ENCODE results near the gene EFEMP2.

The EFEMP2 gene

GRCh38 chr11:65872586-65873317 lies at the start of gene EFEMP2:
TSS of gene EFEMP2 (minus strand) at chr11:65872800. CDS start at chr11:65872354, 446 bp downstream.
- H3K36me3 Mint-ChIP-seq (ENCODE audit: low read depth): no peaks in the 10 kb centered on the region
- H3K9me3 Mint-ChIP-seq: no peaks in the 10 kb centered on the region
- peak within 1 kb of the TSS; percentile 86 for H3K27ac Mint-ChIP-seq
- no peaks in the 10 kb centered on the region for H3K27me3 Mint-ChIP-seq
- peaks cover 39% of the 10 kb centered on the region for H3K4me1 Mint-ChIP-seq
- ATAC-seq: no peak
- H3K4me3 Mint-ChIP-seq: peak within 1 kb of the TSS; percentile 87
- no peak for DNase-seq

GRCh38 chr11:65921876-65922275 lies 49.3 kb upstream of the EFEMP2 start:
- peaks cover 27% of the 10 kb centered on the region for H3K4me1 Mint-ChIP-seq
- H3K36me3 Mint-ChIP-seq (ENCODE audit: low read depth): peaks cover 8% of the 10 kb centered on the region
- ATAC-seq: no peak
- no peak overlapping the region for H3K27ac Mint-ChIP-seq
- DNase-seq: no peak
- no peak overlapping the region for H3K4me3 Mint-ChIP-seq
- no peaks in the 10 kb centered on the region for H3K27me3 Mint-ChIP-seq
- no peaks in the 10 kb centered on the region for H3K9me3 Mint-ChIP-seq

GRCh38 chr11:65921033-65921555 lies 48.5 kb upstream of the EFEMP2 start:
- H3K4me1 Mint-ChIP-seq: peaks cover 35% of the 10 kb centered on the region
- peak overlapping the region; percentile 90 for H3K4me3 Mint-ChIP-seq
- DNase-seq (no peak), ATAC-seq (no peak)
- no peaks in the 10 kb centered on the region for H3K9me3 Mint-ChIP-seq
- no peaks in the 10 kb centered on the region for H3K27me3 Mint-ChIP-seq
- no peak overlapping the region for H3K27ac Mint-ChIP-seq
- H3K36me3 Mint-ChIP-seq (ENCODE audit: low read depth): peaks cover 8% of the 10 kb centered on the region

GRCh38 chr11:65920372-65920802 lies 47.8 kb upstream of the EFEMP2 start:
- Mint-ChIP-seq H3K36me3 (ENCODE audit: low read depth) (peaks cover 8% of the 10 kb centered on the region), H3K27me3 (no peaks in the 10 kb centered on the region), H3K9me3 (no peaks in the 10 kb centered on the region), H3K27ac (peak overlapping the region; percentile 87), H3K4me1 (peaks cover 39% of the 10 kb centered on the region), H3K4me3 (peak overlapping the region; percentile 90)
- DNase-seq (no peak), ATAC-seq (no peak)

DNA sequence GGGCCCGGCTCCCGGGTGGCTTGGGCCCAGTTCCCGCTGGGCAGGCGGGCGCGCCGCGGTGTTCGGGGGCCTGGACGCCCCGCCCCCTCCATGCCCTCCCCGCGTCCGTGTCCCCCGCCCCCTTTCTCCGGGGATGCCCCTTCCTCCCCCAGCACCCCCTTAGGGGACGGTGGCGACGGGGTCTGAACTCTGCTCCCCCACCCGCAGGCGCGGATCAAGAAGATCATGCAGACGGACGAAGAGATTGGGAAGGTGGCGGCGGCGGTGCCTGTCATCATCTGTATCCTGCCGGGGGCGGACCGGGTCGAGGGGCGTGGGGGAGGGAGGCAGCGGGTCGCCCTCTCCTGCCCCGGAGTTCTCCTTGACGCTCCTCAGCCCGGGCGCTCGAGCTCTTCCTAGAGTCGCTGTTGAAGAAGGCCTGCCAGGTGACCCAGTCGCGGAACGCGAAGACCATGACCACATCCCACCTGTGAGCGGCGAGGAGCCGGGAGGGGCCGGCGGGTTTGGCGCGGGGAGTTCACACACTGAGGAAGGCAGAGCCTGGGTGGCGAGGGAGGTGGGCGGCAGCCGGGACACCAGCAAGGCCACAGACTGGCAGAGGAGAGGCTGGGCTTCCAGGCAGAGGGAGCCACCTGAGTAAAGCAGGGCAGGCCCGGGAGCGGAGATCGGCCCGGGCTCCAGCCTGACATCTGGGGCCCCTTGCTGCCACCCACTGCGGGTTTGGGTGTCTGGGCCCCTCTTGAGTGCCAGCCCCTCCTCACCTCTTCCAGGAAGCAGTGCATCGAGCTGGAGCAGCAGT lies 47.2 kb upstream of the EFEMP2 start:
- ATAC-seq: peak; percentile 44
- Mint-ChIP-seq H3K27ac (peak overlapping the region; percentile 87), H3K4me1 (peaks cover 45% of the 10 kb centered on the region), H3K36me3 (ENCODE audit: low read depth) (peaks cover 8% of the 10 kb centered on the region), H3K27me3 (no peaks in the 10 kb centered on the region), H3K9me3 (no peaks in the 10 kb centered on the region), H3K4me3 (peak overlapping the region; percentile 90)
- peak; percentile 53 for DNase-seq

GRCh38 chr11:65919141-65919572 lies 46.6 kb upstream of the EFEMP2 start, which contains the start of gene DRAP1:
TSS of gene DRAP1 (plus strand) at chr11:65919426. CDS start at chr11:65919502, 76 bp downstream.
- H3K4me3 Mint-ChIP-seq: peak within 1 kb of the TSS; percentile 90
- no peaks in the 10 kb centered on the region for H3K9me3 Mint-ChIP-seq
- ATAC-seq (peak; percentile 92), DNase-seq (peak; percentile 99)
- peak within 1 kb of the TSS; percentile 87 for H3K27ac Mint-ChIP-seq
- peaks cover 8% of the 10 kb centered on the region for H3K36me3 Mint-ChIP-seq (ENCODE audit: low read depth)
- H3K27me3 Mint-ChIP-seq: no peaks in the 10 kb centered on the region
- H3K4me1 Mint-ChIP-seq: peaks cover 49% of the 10 kb centered on the region

DNA sequence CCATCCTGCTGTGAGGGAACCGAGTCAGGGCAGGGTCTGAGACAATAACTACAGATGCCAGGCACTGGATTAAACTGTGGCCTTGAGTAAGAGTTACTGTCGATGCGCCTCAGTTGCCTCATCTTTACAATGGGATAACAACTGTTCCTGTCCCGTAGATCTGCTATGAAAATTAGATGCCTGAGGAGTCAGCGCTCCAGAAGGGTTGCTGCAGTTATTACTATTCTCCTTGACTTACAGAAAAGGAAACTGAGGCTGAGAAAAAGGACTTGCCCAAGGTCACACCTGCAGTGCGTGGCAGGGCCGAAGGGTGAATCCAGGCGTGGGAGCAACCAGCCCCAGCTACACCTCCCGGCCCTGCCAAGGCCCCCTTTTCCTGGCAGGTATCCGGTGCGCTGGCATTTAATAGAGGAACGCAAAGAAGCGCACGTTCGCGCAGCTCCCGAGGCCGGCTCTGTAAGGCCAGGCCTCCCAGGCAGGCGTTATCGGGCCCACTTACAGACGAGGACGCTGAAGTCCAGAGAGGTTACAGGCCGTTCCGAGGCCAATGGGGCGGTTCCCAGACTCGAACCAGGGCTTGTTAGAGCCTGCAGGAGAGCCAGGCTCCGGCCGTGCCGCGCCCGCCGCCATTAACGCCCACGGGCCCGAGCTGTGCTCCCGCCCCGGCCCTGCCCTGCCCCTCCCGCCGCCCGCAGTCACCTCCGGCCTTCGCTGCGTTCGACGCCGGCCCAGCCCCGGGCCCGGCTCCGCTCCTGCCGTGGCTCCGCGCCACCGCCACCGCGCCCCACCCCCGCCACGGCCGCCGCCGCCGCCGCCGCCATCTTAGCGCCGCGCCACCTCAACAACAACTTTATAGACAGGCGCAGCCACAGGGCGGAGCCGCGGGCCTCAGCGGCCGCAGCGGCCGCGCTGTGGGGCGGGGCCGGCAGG lies 45.9 kb upstream of the EFEMP2 start, which contains the start of gene C11orf68:
Gene C11orf68, minus strand, starts transcription at position 852 of the 930 bp plus-strand sequence. Its CDS starts 31 bp downstream, at position 821.
- H3K9me3 Mint-ChIP-seq: no peaks in the 10 kb centered on the region
- ATAC-seq: peak; percentile 59
- H3K27ac Mint-ChIP-seq: peak within 1 kb of the TSS; percentile 87
- DNase-seq: no peak
- H3K4me3 Mint-ChIP-seq: peak within 1 kb of the TSS; percentile 90
- peaks cover 8% of the 10 kb centered on the region for H3K36me3 Mint-ChIP-seq (ENCODE audit: low read depth)
- H3K4me1 Mint-ChIP-seq: peaks cover 49% of the 10 kb centered on the region
- no peaks in the 10 kb centered on the region for H3K27me3 Mint-ChIP-seq

GRCh38 chr11:65917434-65918210 lies 45.0 kb upstream of the EFEMP2 start:
- peaks cover 50% of the 10 kb centered on the region for H3K4me1 Mint-ChIP-seq
- H3K9me3 Mint-ChIP-seq: no peaks in the 10 kb centered on the region
- DNase-seq (no peak), ATAC-seq (no peak)
- H3K36me3 Mint-ChIP-seq (ENCODE audit: low read depth): peaks cover 6% of the 10 kb centered on the region
- H3K27me3 Mint-ChIP-seq: no peaks in the 10 kb centered on the region
- H3K27ac Mint-ChIP-seq: peak overlapping the region; percentile 78
- H3K4me3 Mint-ChIP-seq: peak overlapping the region; percentile 90

GRCh38 chr11:65917077-65917433 lies 44.5 kb upstream of the EFEMP2 start:
- Mint-ChIP-seq H3K27me3 (no peaks in the 10 kb centered on the region), H3K27ac (peak overlapping the region; percentile 60), H3K4me1 (peaks cover 49% of the 10 kb centered on the region)

DNA sequence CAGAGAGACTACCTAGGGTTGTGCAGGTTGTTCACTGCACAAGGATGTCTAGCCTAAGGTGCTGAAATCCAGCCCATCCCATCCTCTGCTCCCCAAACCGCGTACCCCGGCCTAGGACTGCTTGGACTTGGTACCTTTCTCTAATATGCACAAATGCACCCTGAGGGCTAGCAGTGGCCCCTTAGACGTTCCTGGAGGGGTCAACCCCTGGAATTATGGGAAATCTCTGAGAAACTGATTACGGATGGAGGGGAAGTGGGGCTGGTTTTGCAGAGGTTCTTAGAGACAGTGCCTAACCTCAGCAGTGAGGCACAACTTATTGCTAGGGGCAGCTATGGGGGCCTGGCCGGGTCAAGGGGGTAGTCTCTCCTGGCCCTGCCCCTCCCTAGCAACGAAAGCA lies 43.8 kb upstream of the EFEMP2 start:
- Mint-ChIP-seq H3K4me1 (peaks cover 48% of the 10 kb centered on the region), H3K9me3 (no peaks in the 10 kb centered on the region), H3K27me3 (no peaks in the 10 kb centered on the region), H3K27ac (no peak overlapping the region), H3K4me3 (no peak overlapping the region), H3K36me3 (ENCODE audit: low read depth) (no peaks in the 10 kb centered on the region)
- no peak for DNase-seq
- ATAC-seq: no peak

More at GRCh38 chr11:65917077-65917433, 44.5 kb upstream of the EFEMP2 start:
- DNase-seq (no peak), ATAC-seq (no peak)
- H3K4me3 Mint-ChIP-seq: peak overlapping the region; percentile 61
- peaks cover under 1% of the 10 kb centered on the region for H3K36me3 Mint-ChIP-seq (ENCODE audit: low read depth)
- H3K9me3 Mint-ChIP-seq: no peaks in the 10 kb centered on the region

DNA sequence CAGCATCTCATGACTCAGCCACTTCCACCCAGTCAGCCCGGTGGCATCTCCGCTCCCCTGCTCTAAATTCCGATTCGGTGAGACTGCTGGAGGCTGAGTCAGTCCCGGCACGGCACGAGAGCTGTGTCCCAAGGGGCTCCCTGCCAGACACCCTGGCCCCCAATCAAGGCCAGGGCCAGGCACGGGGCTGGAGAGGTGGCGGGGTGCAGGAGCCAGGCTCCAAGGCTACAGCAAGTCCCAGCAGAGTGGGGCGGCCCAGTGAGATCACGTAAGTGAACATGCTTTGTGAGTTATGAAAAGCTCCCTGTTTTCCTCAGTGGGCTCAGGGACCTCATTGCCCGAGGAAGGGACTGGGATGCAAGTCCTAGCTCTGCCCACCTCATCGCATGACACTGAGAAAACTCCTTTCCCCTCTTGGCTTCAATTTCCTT lies 43.2 kb upstream of the EFEMP2 start:
- H3K4me3 Mint-ChIP-seq: no peak overlapping the region
- H3K4me1 Mint-ChIP-seq: peaks cover 47% of the 10 kb centered on the region
- no peak for DNase-seq
- no peak for ATAC-seq
- no peak overlapping the region for H3K27ac Mint-ChIP-seq
- H3K9me3 Mint-ChIP-seq: no peaks in the 10 kb centered on the region
- no peaks in the 10 kb centered on the region for H3K27me3 Mint-ChIP-seq
- no peaks in the 10 kb centered on the region for H3K36me3 Mint-ChIP-seq (ENCODE audit: low read depth)

DNA sequence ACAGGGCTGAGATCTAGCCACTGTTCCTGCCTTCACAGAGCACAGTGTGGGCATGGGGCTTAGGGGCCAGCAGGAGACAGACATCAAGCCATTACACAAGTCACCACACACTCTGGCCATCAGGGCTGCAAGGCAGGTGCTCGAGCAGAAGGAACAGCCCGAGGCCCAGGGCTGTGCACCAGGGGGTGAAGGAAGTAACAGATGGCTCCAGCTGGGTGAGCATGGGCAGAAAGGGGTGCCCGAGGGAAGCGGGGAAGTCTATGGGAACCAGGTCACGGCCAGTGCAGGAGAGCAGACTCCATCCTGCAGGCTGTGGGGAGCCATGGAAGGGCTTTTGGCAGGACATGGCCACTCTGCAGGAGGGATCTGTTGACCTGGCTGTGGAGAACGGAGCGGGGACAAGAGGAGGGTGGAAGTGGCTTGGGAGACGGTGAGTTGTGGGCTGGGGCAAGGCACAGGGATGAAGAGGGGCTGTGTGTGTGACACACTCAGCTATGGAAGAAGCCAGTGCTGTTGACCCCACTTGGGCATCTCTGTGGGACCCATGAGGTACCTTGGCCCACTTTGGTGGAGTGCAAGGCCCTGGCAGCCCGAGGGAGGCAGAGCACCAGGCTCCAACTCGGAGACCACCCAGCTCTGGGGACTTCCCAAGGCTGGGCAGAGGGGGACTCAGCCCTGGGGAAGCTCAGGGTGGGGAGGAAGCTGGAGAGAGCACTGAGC lies 42.7 kb upstream of the EFEMP2 start:
- peaks cover 41% of the 10 kb centered on the region for H3K4me1 Mint-ChIP-seq
- H3K4me3 Mint-ChIP-seq: no peak overlapping the region
- H3K36me3 Mint-ChIP-seq (ENCODE audit: low read depth): no peaks in the 10 kb centered on the region
- H3K27me3 Mint-ChIP-seq: no peaks in the 10 kb centered on the region
- ATAC-seq (no peak), DNase-seq (no peak)
- no peaks in the 10 kb centered on the region for H3K9me3 Mint-ChIP-seq
- H3K27ac Mint-ChIP-seq: no peak overlapping the region

DNA sequence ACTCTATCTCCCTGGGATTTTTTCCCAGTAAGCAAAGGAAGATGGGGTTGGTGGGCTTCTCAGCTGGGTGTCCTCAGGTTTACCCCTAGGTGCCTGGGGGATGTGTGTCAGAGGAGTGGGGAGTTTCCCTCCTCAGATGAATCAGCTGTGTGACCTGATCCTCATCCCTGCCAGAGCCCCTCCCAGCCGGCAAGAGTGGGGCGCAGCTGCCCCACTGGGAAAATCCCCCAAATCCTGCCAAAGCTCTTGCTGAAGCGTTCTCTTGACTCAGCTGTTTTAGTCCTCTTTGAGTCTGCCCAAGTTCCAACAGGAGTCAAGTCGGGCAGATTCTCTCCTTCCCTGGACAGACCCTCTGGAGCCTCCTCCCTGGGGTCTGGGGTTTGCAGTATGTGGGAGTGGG lies 40.2 kb upstream of the EFEMP2 start:
- no peak overlapping the region for H3K27ac Mint-ChIP-seq
- DNase-seq: no peak
- H3K4me1 Mint-ChIP-seq: peaks cover 41% of the 10 kb centered on the region
- H3K27me3 Mint-ChIP-seq: no peaks in the 10 kb centered on the region
- no peak overlapping the region for H3K4me3 Mint-ChIP-seq
- no peaks in the 10 kb centered on the region for H3K9me3 Mint-ChIP-seq
- peak; percentile 56 for ATAC-seq
- no peaks in the 10 kb centered on the region for H3K36me3 Mint-ChIP-seq (ENCODE audit: low read depth)

Measured in activated naive CD8-positive, alpha-beta T cell treated with anti-CD3 and anti-CD28 coated beads, Interleukin-2, amount 50 U/mL, for 24 hours (primary cell).